Skeletal muscle satellite cell (primary cell): ENCODE measurements around the gene UCMA.

ENCODE experiments used
- H3K27me3 ChIP-seq: 2 replicates; pipeline ENCODE4 v1.7.0; 2013; ENCODE audit warnings: low read length; ENCODE audit not compliant: control insufficient read depth, insufficient read depth
- H3K36me3 ChIP-seq: 2 replicates; pipeline ENCODE4 v1.7.0; 2013; ENCODE audit warnings: mild to moderate bottlenecking, control low read depth, low read length; ENCODE audit not compliant: insufficient read depth
- H3K4me1 ChIP-seq: 2 replicates; pipeline ENCODE4 v1.7.0; 2013; ENCODE audit warnings: low read length; ENCODE audit not compliant: control insufficient read depth, insufficient read depth
- H3K4me2 ChIP-seq: 2 replicates; pipeline ENCODE4 v1.7.0; 2013; ENCODE audit warnings: mild to moderate bottlenecking, low read length
- H3K4me3 ChIP-seq: 2 replicates; pipeline ENCODE4 v1.7.0; 2013; ENCODE audit warnings: low read length
- H3K9ac ChIP-seq: 2 replicates; pipeline ENCODE4 v1.7.0; 2013; ENCODE audit warnings: mild to moderate bottlenecking, low read depth, low read length, moderate library complexity
- H3K9me3 ChIP-seq: replicated peaks from 2 replicates; pipeline ENCODE4 v1.7.0; 2013; ENCODE audit warnings: mild to moderate bottlenecking, control low read depth, low read length

The UCMA gene

GRCh38 chr10:13231808-13232207, 2.4 kb downstream of the UCMA start:
- H3K36me3 ChIP-seq: no peaks in the 10 kb centered on the region
- no peak overlapping the region for H3K9ac ChIP-seq

DNA sequence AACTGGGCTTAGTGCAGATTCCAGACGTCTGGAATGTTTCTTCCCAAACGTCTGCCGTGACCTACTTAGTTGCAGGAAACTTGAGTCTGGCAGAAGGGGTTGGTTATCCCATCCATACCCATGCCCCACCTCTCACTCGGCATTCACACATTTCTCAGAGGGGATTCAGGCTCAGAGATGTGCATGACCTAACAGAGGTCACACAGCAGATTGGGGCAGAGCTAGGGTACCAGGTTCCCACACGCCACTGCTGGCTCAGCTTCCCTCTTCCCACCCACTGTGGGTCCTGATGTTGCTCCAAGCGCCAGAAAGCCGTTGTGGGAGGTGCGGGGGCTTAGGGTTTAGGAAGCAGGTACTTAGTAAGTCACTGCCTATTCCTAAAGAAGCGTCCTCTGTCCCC, 3.0 kb downstream of the UCMA start:
- no peaks in the 10 kb centered on the region for H3K4me1 ChIP-seq
- no peaks in the 10 kb centered on the region for H3K9me3 ChIP-seq
- no peak overlapping the region for H3K9ac ChIP-seq
- H3K4me3 ChIP-seq: no peak overlapping the region
- H3K36me3 ChIP-seq: no peaks in the 10 kb centered on the region
- no peak overlapping the region for H3K4me2 ChIP-seq
- H3K27me3 ChIP-seq: peaks cover 37% of the 10 kb centered on the region

More at GRCh38 chr10:13231808-13232207, 2.4 kb downstream of the UCMA start:
- Histone ChIP-seq H3K4me3 (no peak overlapping the region), H3K4me1 (no peaks in the 10 kb centered on the region), H3K27me3 (peaks cover 37% of the 10 kb centered on the region), H3K4me2 (no peak overlapping the region), H3K9me3 (no peaks in the 10 kb centered on the region)

DNA sequence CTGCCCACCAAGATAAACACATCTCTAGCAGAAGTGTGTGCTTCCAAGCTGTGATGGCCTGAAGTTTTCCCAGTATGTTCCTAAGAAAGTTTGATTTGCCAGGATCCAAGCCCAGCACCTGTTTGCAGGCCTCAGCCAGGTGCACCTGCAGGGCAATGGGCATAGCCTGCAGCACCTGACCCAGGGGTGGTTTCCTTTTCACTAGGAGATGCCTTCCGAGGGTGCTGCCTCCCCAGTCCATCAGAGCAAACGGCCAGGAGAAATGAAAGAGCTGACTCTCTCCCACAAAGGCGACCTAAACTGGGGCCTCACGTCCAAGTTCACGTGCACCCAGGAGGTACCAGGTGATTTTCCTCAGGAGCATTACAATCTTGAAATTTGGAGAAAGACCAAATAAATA, 7.1 kb downstream of the UCMA start:
- no peaks in the 10 kb centered on the region for H3K36me3 ChIP-seq
- no peak overlapping the region for H3K4me2 ChIP-seq

DNA sequence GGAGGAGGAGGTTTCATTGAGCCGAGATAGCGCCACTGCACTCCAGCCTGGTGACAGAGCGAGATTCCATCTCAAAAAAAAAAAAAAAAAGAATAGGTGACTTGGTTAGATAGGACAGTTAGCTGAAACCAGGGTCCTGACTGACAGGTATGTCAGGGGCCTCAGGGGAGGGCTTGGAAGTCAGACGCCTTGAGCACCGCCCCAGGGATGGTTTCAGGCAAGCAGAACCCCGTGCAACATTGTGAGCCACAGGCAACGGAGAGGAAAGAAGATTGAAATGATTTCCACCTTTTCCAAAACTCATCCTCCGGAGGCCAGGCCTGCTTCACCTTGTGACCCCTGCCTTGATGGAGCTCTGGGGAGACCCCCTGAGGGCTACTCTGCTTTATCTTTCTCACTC, 8.6 kb downstream of the UCMA start:
- Histone ChIP-seq H3K9me3 (no peaks in the 10 kb centered on the region), H3K4me3 (no peak overlapping the region), H3K36me3 (no peaks in the 10 kb centered on the region), H3K4me2 (no peak overlapping the region), H3K9ac (no peak overlapping the region), H3K27me3 (peaks cover 13% of the 10 kb centered on the region), H3K4me1 (no peaks in the 10 kb centered on the region)

More for the DNA sequence above, 7.1 kb downstream of the UCMA start:
- H3K4me3 ChIP-seq: no peak overlapping the region
- peaks cover 24% of the 10 kb centered on the region for H3K27me3 ChIP-seq
- no peak overlapping the region for H3K9ac ChIP-seq
- no peaks in the 10 kb centered on the region for H3K4me1 ChIP-seq
- H3K9me3 ChIP-seq: no peaks in the 10 kb centered on the region

- no peaks in the 10 kb centered on the region for H3K9me3 ChIP-seq
- H3K4me2 ChIP-seq: no peak overlapping the region
- peaks cover 1% of the 10 kb centered on the region for H3K27me3 ChIP-seq
- H3K36me3 ChIP-seq: no peaks in the 10 kb centered on the region
- H3K4me1 ChIP-seq: peaks cover 8% of the 10 kb centered on the region
- H3K4me3 ChIP-seq: no peak overlapping the region
- no peak overlapping the region for H3K9ac ChIP-seq
Observed at GRCh38 chr10:13224210-13224995, 9.8 kb downstream of the UCMA start.

GRCh38 chr10:13223241-13223640, 10.9 kb downstream of the UCMA start:
- no peaks in the 10 kb centered on the region for H3K36me3 ChIP-seq
- no peak overlapping the region for H3K9ac ChIP-seq
- no peaks in the 10 kb centered on the region for H3K9me3 ChIP-seq
- peaks cover 10% of the 10 kb centered on the region for H3K4me1 ChIP-seq
- H3K4me3 ChIP-seq: no peak overlapping the region
- H3K4me2 ChIP-seq: no peak overlapping the region
- H3K27me3 ChIP-seq: no peaks in the 10 kb centered on the region

GRCh38 chr10:13222566-13222965, 11.6 kb downstream of the UCMA start:
- no peak overlapping the region for H3K9ac ChIP-seq
- H3K9me3 ChIP-seq: no peaks in the 10 kb centered on the region
- no peaks in the 10 kb centered on the region for H3K36me3 ChIP-seq
- H3K27me3 ChIP-seq: no peaks in the 10 kb centered on the region
- H3K4me2 ChIP-seq: no peak overlapping the region
- peaks cover 10% of the 10 kb centered on the region for H3K4me1 ChIP-seq
- no peak overlapping the region for H3K4me3 ChIP-seq

GRCh38 chr10:13222151-13222550, 12.0 kb downstream of the UCMA start:
- Histone ChIP-seq H3K4me3 (no peak overlapping the region), H3K27me3 (no peaks in the 10 kb centered on the region), H3K4me1 (peaks cover 10% of the 10 kb centered on the region), H3K9me3 (no peaks in the 10 kb centered on the region), H3K36me3 (no peaks in the 10 kb centered on the region), H3K4me2 (no peak overlapping the region), H3K9ac (no peak overlapping the region)

GRCh38 chr10:13221572-13221971, 12.6 kb downstream of the UCMA start:
- Histone ChIP-seq H3K9me3 (no peaks in the 10 kb centered on the region), H3K36me3 (no peaks in the 10 kb centered on the region), H3K4me3 (no peak overlapping the region), H3K27me3 (no peaks in the 10 kb centered on the region), H3K9ac (no peak overlapping the region), H3K4me2 (no peak overlapping the region), H3K4me1 (peaks cover 10% of the 10 kb centered on the region)

DNA sequence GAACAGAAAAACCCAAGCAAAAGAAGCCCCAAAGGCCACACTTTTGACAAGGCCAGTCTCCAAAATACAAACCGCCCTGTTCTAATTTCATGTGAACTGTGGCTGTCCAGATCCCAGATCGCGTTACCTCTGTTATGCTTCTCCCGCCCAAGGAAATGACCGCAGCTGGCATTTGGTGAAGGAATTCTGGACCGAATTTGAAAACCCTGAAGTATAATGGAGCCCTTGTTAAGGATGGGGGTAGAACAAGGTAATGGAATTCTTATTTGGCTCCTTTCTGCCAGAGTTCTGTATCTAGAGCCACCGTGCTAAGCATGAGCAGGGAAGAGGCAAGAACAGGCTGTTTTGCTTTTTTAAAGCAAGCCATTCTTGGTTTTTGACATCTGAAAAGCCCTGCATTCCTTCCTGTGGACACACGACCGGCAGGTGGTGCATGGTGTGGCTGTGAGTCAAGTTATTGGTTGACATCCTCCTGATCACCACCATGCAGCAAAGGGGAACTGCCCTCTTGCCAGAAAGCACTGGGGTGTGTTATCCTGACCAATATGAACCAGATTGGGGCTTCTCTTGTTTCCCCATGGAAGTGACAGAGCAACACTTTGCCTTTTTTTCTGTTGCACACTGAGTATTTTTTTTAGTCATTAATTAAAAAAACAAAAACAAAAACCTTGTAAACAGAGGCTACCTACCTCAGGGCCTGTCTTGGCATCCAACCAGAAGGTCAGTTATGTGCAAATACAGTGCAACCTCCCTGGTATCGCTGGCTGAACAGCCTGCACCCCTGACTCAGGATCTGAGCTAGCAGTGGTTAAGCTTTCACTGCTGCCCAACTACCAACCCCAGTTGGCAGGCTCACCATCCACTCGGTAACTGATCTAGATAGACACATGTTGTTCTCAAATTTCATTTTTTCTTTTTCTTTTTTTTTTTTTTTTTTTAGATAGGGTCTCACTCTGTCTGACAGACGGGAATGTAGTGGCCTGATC, 14.2 kb downstream of the UCMA start:
- Histone ChIP-seq H3K4me1 (peaks cover 10% of the 10 kb centered on the region), H3K27me3 (no peaks in the 10 kb centered on the region), H3K9ac (no peak overlapping the region), H3K4me2 (peak overlapping the region; percentile 72), H3K36me3 (no peaks in the 10 kb centered on the region), H3K9me3 (no peaks in the 10 kb centered on the region), H3K4me3 (peak overlapping the region; percentile 51)

DNA sequence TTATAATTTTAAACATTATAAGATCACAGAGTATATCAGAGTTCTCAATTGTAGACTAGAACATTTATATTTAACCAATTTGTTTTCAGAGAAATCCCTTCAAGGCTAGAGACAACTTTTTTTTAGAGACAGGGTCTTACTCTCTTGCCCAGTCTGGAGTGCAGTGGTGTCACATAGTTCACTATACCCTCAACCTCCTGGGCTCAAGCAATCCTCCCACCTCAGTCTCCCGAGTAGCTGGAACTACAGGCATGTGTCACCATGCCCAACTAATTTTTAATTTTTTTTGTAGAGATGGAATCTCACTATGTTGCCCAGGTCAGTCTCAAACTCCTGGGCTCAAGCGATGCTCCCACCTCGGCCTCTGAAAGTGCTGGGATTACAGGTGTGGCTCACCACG, 15.3 kb downstream of the UCMA start:
- H3K4me3 ChIP-seq: no peak overlapping the region
- peaks cover 10% of the 10 kb centered on the region for H3K4me1 ChIP-seq
- H3K4me2 ChIP-seq: no peak overlapping the region
- H3K9ac ChIP-seq: no peak overlapping the region
- no peaks in the 10 kb centered on the region for H3K9me3 ChIP-seq
- H3K27me3 ChIP-seq: no peaks in the 10 kb centered on the region
- no peaks in the 10 kb centered on the region for H3K36me3 ChIP-seq
